ENCODE data around the gene PARVA. TPM values are rescaled to one million over a fixed set of nuclear protein-coding genes. Genes with fewer than 3 reads are reported as not detected.

The PARVA gene
- total RNA-seq, 2 experiments from 2014 or later, result 0.08 to 0.98 TPM

DNA sequence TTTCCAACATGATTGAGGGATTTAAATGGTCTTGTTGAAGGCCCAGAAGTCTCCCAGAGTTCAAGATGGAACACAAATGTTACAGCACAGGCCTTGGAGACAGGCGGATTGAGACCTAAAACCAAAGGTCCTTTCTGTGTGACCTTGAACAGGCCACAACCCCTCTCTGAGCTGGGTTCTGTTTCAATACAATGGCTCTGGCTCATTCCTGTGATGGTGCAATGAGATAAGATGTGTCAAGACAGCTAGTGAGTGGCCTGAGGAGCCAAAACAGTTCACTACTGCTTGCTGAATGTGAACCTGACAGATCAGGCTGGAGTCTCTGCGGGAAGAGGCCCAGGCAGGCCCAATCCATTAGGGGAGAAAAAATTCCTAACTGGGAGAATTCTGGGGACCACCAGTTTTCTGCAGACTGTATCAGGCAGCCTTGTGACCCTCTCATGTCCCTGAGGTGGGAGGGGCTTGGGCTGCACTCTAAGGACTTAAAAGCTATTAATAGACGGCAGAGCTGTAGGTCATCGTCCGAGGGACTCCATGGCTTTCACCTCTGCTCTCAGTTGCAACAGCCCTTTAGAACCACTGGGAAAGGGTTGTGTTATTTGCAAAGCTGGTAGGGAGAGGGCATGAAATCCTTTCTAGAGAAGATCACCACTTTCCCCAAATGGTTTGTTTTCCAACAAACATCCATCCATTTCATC, 170.7 kb downstream of the PARVA start:
- Mint-ChIP-seq H3K27me3 (peaks cover 31% of the 10 kb centered on the region), H3K4me3 (no peak overlapping the region), H3K9me3 (no peaks in the 10 kb centered on the region), H3K4me1 (ENCODE audit: low read depth) (no peaks in the 10 kb centered on the region), H3K27ac (no peak overlapping the region), H3K36me3 (ENCODE audit: low read depth) (no peaks in the 10 kb centered on the region)
- Histone ChIP-seq H3K27me3 (ENCODE audit: control insufficient read depth in 1 of 2, insufficient read depth in 2 of 2, low read length in 2 of 2) (peaks cover 0 to 2% of the 10 kb centered on the region in 2 experiments), H3K36me3 (ENCODE audit: insufficient read depth, low read length) (no peaks in the 10 kb centered on the region), H3K4me1 (ENCODE audit: insufficient read depth, low read length) (no peaks in the 10 kb centered on the region), H3K9me3 (ENCODE audit: control insufficient read depth in 1 of 2, insufficient read depth in 1 of 2, low read length in 2 of 2) (no peaks in the 10 kb centered on the region), H3K27ac (ENCODE audit: low read depth in 1 of 2, low read length in 2 of 2) (no peak overlapping the region), H3K4me3 (ENCODE audit: low read length) (no peak overlapping the region)
- ChIA-PET CTCF (no interaction called here), POLR2A (no interaction called here)
- intact Hi-C loops (cut with DNase I, micrococcal nuclease), result no loop called here
- no peak for TF ChIP-seq CTCF (IDR thresholded peaks at IDR 0.05)
- no peak for DNase-seq
- ATAC-seq (ENCODE audit: poor library complexity), result no peak

DNA sequence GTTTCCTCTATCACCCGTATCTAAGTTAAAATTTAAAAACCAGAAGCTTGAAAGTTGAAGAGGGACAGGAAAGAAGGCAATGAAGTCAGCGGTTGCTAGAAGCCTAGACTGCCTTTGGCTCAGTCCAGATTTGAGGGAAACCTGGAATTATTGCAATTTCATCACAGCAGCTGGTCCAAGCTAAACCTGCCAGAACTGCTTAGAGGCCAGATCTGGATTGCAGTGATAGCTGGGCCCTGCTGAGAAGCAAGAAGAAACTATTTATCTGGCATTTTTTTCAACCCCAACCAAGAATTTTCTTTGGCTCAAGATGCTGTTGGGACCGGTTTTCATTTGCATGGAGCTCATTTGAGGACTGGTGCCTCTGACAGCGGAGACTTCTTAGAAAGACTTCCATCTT, 175.3 kb downstream of the PARVA start:
- Histone ChIP-seq H3K9me3 (ENCODE audit: control insufficient read depth in 1 of 2, insufficient read depth in 1 of 2, low read length in 2 of 2) (no peaks in the 10 kb centered on the region), H3K27me3 (ENCODE audit: control insufficient read depth in 1 of 2, insufficient read depth in 2 of 2, low read length in 2 of 2) (peaks cover 0 to 2% of the 10 kb centered on the region in 2 experiments), H3K27ac (ENCODE audit: low read depth in 1 of 2, low read length in 2 of 2) (no peak overlapping the region), H3K36me3 (ENCODE audit: insufficient read depth, low read length) (no peaks in the 10 kb centered on the region), H3K4me1 (ENCODE audit: insufficient read depth, low read length) (no peaks in the 10 kb centered on the region), H3K4me3 (ENCODE audit: low read length) (no peak overlapping the region)
- no peak for TF ChIP-seq CTCF (IDR thresholded peaks at IDR 0.05)
- H3K36me3 Mint-ChIP-seq (ENCODE audit: low read depth), result no peaks in the 10 kb centered on the region
- H3K4me3 Mint-ChIP-seq, result no peak overlapping the region
- H3K27me3 Mint-ChIP-seq, result peaks cover 59% of the 10 kb centered on the region
- CTCF ChIA-PET, result no interaction called here
- peaks cover 9% of the 10 kb centered on the region for H3K9me3 Mint-ChIP-seq
- no peak overlapping the region for H3K27ac Mint-ChIP-seq
- ATAC-seq (ENCODE audit: poor library complexity) (no peak), DNase-seq (no peak)
- H3K4me1 Mint-ChIP-seq (ENCODE audit: low read depth), result no peaks in the 10 kb centered on the region
- POLR2A ChIA-PET, result no interaction called here
- intact Hi-C loops (cut with DNase I, micrococcal nuclease), result no loop called here

- H3K36me3 Mint-ChIP-seq (ENCODE audit: low read depth), result no peaks in the 10 kb centered on the region
- ATAC-seq (ENCODE audit: poor library complexity) (no peak), DNase-seq (no peak)
- intact Hi-C loops (cut with DNase I, micrococcal nuclease), result no loop called here
- no peaks in the 10 kb centered on the region for H3K4me1 ChIP-seq (ENCODE audit: insufficient read depth, low read length)
- no peak overlapping the region for H3K27ac Mint-ChIP-seq
- no peak overlapping the region for H3K4me3 ChIP-seq (ENCODE audit: low read length)
- ChIA-PET CTCF (no interaction called here), POLR2A (no interaction called here)
- no peak overlapping the region for H3K4me3 Mint-ChIP-seq
- no peaks in the 10 kb centered on the region for H3K36me3 ChIP-seq (ENCODE audit: insufficient read depth, low read length)
- no peaks in the 10 kb centered on the region for H3K9me3 ChIP-seq (ENCODE audit: control insufficient read depth in 1 of 2, insufficient read depth in 1 of 2, low read length in 2 of 2)
- no peaks in the 10 kb centered on the region for H3K4me1 Mint-ChIP-seq (ENCODE audit: low read depth)
- H3K27ac ChIP-seq (ENCODE audit: low read depth in 1 of 2, low read length in 2 of 2), result no peak overlapping the region
- H3K27me3 ChIP-seq (ENCODE audit: control insufficient read depth in 1 of 2, insufficient read depth in 2 of 2, low read length in 2 of 2), result no peaks in the 10 kb centered on the region
- H3K9me3 Mint-ChIP-seq, result peaks cover 9% of the 10 kb centered on the region
- TF ChIP-seq CTCF (IDR thresholded peaks at IDR 0.05), result no peak
- peaks cover 53% of the 10 kb centered on the region for H3K27me3 Mint-ChIP-seq
These were observed 176.8 kb downstream of the PARVA start for GRCh38 chr11:12554122-12554521.

Data from CD4-positive, alpha-beta T cell (primary cell).